Measurements from ENCODE around the gene GINS2. TPM values are rescaled to one million over a fixed set of nuclear protein-coding genes. Genes with fewer than 3 reads are reported as not detected.
A peak's percentile ranks its signal among the peaks of the same experiment; 100 is the strongest.

The GINS2 gene
- total RNA-seq, 1 donor, result 1.8 TPM

DNA sequence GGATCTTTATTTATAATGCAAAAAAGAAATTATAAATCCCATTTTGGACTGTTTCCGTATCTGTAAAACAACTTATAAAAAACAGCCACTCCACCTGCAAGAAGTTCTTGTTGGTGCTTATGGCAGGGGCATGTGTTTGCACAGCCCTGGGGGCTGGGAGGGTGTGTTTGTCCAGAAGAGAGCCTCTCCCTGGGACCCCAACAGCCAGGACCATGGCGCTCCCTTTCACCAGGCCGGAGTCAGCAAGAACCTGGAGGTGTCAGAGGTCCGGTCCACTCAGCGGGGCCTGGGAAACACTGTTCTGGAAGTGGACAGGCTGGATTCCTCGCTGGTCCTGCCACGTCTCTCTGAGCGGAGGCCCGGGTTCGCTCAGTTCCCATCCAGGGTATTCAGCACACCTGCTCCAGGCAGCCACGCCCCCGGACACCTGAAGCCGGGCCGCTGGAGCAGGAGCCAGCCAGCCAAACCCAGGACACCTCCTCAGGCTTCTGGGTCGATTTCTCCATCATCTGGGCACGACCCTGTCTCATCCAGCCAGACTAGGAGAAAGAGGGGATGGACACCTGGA, 18.9 kb upstream of the GINS2 start:
- Histone ChIP-seq H4K20me1 (ENCODE audit: insufficient read depth, low read length) (no peaks in the 10 kb centered on the region), H3K4me3 (ENCODE audit: insufficient read depth, low read length) (no peak overlapping the region), H3K27me3 (ENCODE audit: insufficient read depth, low read length) (no peaks in the 10 kb centered on the region), H3K4me2 (ENCODE audit: insufficient read depth, low read length) (no peak overlapping the region), H3K79me2 (ENCODE audit: insufficient read depth, low read length) (no peaks in the 10 kb centered on the region), H3K27ac (ENCODE audit: low read depth, low read length) (no peak overlapping the region), H3K36me3 (ENCODE audit: insufficient read depth, low read length) (no peaks in the 10 kb centered on the region), H3K9me3 (ENCODE audit: low read depth, low read length) (peaks cover 3% of the 10 kb centered on the region), H3K4me1 (ENCODE audit: insufficient read depth, low read length) (no peaks in the 10 kb centered on the region), H2AFZ (ENCODE audit: low read length) (no peak overlapping the region)
- peak; percentile 75 for DNase-seq (ENCODE audit: insufficient read length, low spot score, missing footprints)
- TF ChIP-seq, protein P1, sequence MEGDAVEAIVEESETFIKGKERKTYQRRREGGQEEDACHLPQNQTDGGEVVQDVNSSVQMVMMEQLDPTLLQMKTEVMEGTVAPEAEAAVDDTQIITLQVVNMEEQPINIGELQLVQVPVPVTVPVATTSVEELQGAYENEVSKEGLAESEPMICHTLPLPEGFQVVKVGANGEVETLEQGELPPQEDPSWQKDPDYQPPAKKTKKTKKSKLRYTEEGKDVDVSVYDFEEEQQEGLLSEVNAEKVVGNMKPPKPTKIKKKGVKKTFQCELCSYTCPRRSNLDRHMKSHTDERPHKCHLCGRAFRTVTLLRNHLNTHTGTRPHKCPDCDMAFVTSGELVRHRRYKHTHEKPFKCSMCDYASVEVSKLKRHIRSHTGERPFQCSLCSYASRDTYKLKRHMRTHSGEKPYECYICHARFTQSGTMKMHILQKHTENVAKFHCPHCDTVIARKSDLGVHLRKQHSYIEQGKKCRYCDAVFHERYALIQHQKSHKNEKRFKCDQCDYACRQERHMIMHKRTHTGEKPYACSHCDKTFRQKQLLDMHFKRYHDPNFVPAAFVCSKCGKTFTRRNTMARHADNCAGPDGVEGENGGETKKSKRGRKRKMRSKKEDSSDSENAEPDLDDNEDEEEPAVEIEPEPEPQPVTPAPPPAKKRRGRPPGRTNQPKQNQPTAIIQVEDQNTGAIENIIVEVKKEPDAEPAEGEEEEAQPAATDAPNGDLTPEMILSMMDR (IDR thresholded peaks at IDR 0.05; ENCODE audit: extremely low read depth, low read depth, low read length), result no peak

- H3K27ac ChIP-seq (ENCODE audit: low read depth, low read length), result no peak overlapping the region
- no peaks in the 10 kb centered on the region for H3K4me1 ChIP-seq (ENCODE audit: insufficient read depth, low read length)
- no peak overlapping the region for H2AFZ ChIP-seq (ENCODE audit: low read length)
- DNase-seq (ENCODE audit: insufficient read length, low spot score, missing footprints), result peak; percentile 79
- H3K4me2 ChIP-seq (ENCODE audit: insufficient read depth, low read length), result no peak overlapping the region
- H3K79me2 ChIP-seq (ENCODE audit: insufficient read depth, low read length), result no peaks in the 10 kb centered on the region
- no peaks in the 10 kb centered on the region for H3K36me3 ChIP-seq (ENCODE audit: insufficient read depth, low read length)
- H3K4me3 ChIP-seq (ENCODE audit: insufficient read depth, low read length), result no peak overlapping the region
- TF ChIP-seq, protein P1 (IDR thresholded peaks at IDR 0.05; ENCODE audit: extremely low read depth, low read depth, low read length), result no peak
- no peaks in the 10 kb centered on the region for H3K9me3 ChIP-seq (ENCODE audit: low read depth, low read length)
- no peaks in the 10 kb centered on the region for H4K20me1 ChIP-seq (ENCODE audit: insufficient read depth, low read length)
- no peaks in the 10 kb centered on the region for H3K27me3 ChIP-seq (ENCODE audit: insufficient read depth, low read length)
Observed at GRCh38 chr16:85706449-85707034, 17.8 kb upstream of the GINS2 start.

GRCh38 chr16:85704900-85705846, 16.4 kb upstream of the GINS2 start:
- H3K9me3 ChIP-seq (ENCODE audit: low read depth, low read length), result no peaks in the 10 kb centered on the region
- H3K27ac ChIP-seq (ENCODE audit: low read depth, low read length), result no peak overlapping the region
- no peaks in the 10 kb centered on the region for H3K27me3 ChIP-seq (ENCODE audit: insufficient read depth, low read length)
- H3K4me3 ChIP-seq (ENCODE audit: insufficient read depth, low read length), result no peak overlapping the region
- H3K79me2 ChIP-seq (ENCODE audit: insufficient read depth, low read length), result no peaks in the 10 kb centered on the region
- H3K4me1 ChIP-seq (ENCODE audit: insufficient read depth, low read length), result no peaks in the 10 kb centered on the region
- H3K36me3 ChIP-seq (ENCODE audit: insufficient read depth, low read length), result no peaks in the 10 kb centered on the region
- TF ChIP-seq, protein P1 (IDR thresholded peaks at IDR 0.05; ENCODE audit: extremely low read depth, low read depth, low read length), result no peak
- peak; percentile 62 for DNase-seq (ENCODE audit: insufficient read length, low spot score, missing footprints)
- no peak overlapping the region for H3K4me2 ChIP-seq (ENCODE audit: insufficient read depth, low read length)
- no peaks in the 10 kb centered on the region for H4K20me1 ChIP-seq (ENCODE audit: insufficient read depth, low read length)
- no peak overlapping the region for H2AFZ ChIP-seq (ENCODE audit: low read length)

DNA sequence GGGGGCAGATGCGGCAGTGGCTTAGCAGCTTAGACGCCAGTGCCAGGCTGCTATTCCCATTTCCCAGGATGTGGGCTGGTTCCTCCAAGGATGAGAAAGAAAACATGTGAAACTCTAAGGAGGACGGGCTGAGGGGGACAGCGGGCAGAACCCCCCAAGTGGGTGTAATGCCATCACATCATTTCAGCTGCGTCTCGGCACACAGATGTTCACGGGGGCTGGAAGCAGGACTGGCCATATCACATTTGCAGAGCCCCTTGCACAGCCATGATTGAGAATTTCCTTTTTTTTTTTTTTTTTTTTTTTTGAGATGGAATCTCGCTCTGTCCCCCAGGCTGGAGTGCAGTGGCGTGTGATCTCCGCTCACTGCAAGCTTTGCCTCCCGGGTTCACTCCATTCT, 15.3 kb upstream of the GINS2 start:
- Histone ChIP-seq H3K27ac (ENCODE audit: low read depth, low read length) (no peak overlapping the region), H2AFZ (ENCODE audit: low read length) (no peak overlapping the region), H3K36me3 (ENCODE audit: insufficient read depth, low read length) (no peaks in the 10 kb centered on the region), H3K9me3 (ENCODE audit: low read depth, low read length) (no peaks in the 10 kb centered on the region), H3K4me3 (ENCODE audit: insufficient read depth, low read length) (no peak overlapping the region), H3K4me2 (ENCODE audit: insufficient read depth, low read length) (no peak overlapping the region), H3K27me3 (ENCODE audit: insufficient read depth, low read length) (no peaks in the 10 kb centered on the region), H3K4me1 (ENCODE audit: insufficient read depth, low read length) (peaks cover 5% of the 10 kb centered on the region), H4K20me1 (ENCODE audit: insufficient read depth, low read length) (no peaks in the 10 kb centered on the region), H3K79me2 (ENCODE audit: insufficient read depth, low read length) (no peaks in the 10 kb centered on the region)
- TF ChIP-seq, protein P1 (IDR thresholded peaks at IDR 0.05; ENCODE audit: extremely low read depth, low read depth, low read length), result no peak
- peak; percentile 54 for DNase-seq (ENCODE audit: insufficient read length, low spot score, missing footprints)

Data from osteoblast (primary cell).